IMR-90 (cell line): ENCODE data around the gene CHCHD1. TPM values are rescaled to one million over a fixed set of nuclear protein-coding genes. Genes with fewer than 3 reads are reported as not detected.
A peak's percentile ranks its signal among the peaks of the same experiment; 100 is the strongest.

Source experiments
- ATAC-seq: fragments of 200-7000 bp; cut with Tn5 transposase; 2 replicates; pipeline ENCODE4 v1.9.1; 2020; ENCODE audit warnings: low read depth, mild to moderate bottlenecking, moderate library complexity
- BruUV-seq: library from RNA; stranded (reverse); fragments of 400-500 nt; replicated peaks from 2 replicates; lab custom pipeline; 2021; lab: Mats Ljungman, UMichigan
- CTCF ChIA-PET: fragments of 300-600 bp; formaldehyde crosslinking; extraction: SDS; loops from one replicate; lab custom pipeline; 2021; ENCODE audit warnings: antibody characterized with exemption; lab: Yijun Ruan, JAX
- POLR2A ChIA-PET: fragments of 300-600 bp; sonication (Branson Sonifier 250); formaldehyde crosslinking; loops from one replicate; lab custom pipeline; 2022; ENCODE audit warnings: antibody characterized with exemption; ENCODE audit not compliant: unreplicated experiment; lab: Charles Lee
- DNase-seq: peaks from one replicate; pipeline ENCODE4 v3.0.0; 2013
- H2AFZ ChIP-seq: replicated peaks from 2 replicates; pipeline ENCODE3; 2013; ENCODE audit warnings: low read length, mild to moderate bottlenecking; ENCODE audit not compliant: poor library complexity
- H2AK5ac ChIP-seq: 2 replicates; pipeline ENCODE4 v1.6.1; 2013; ENCODE audit warnings: low read depth, low read length, inconsistent platforms
- H2AK9ac ChIP-seq: replicated peaks from 2 replicates; pipeline ENCODE3; 2013; ENCODE audit warnings: mild to moderate bottlenecking, low read depth, low read length, moderate library complexity; ENCODE audit not compliant: poor library complexity
- H2BK120ac ChIP-seq: 2 replicates; pipeline ENCODE4 v1.6.1; 2013; ENCODE audit warnings: low read depth, low read length, inconsistent platforms
- H2BK15ac ChIP-seq: 3 replicates; pipeline ENCODE4 v1.6.1; 2013; ENCODE audit warnings: low read depth, low read length, inconsistent platforms
- H2BK20ac ChIP-seq: 2 replicates; pipeline ENCODE4 v1.6.1; 2013; ENCODE audit warnings: low read depth, mild to moderate bottlenecking, inconsistent platforms, low read length, moderate library complexity
- H2BK5ac ChIP-seq: 2 replicates; pipeline ENCODE4 v1.6.1; 2013; ENCODE audit warnings: mild to moderate bottlenecking, low read depth, low read length, inconsistent platforms; ENCODE audit not compliant: poor library complexity, severe bottlenecking
- H3K14ac ChIP-seq: replicated peaks from 2 replicates; pipeline ENCODE4 v1.6.1; 2013; ENCODE audit warnings: low read depth, low read length, inconsistent platforms
- H3K18ac ChIP-seq: 2 replicates; pipeline ENCODE4 v1.6.1; 2013; ENCODE audit warnings: low read depth, low read length, control low read depth
- H3K23ac ChIP-seq: 2 replicates; pipeline ENCODE4 v1.6.1; 2013; ENCODE audit warnings: low read depth, low read length, inconsistent platforms
- H3K27ac ChIP-seq: 2 replicates; pipeline ENCODE4 v1.5.1; 2013; ENCODE audit warnings: mild to moderate bottlenecking, control low read depth, low read length; ENCODE audit not compliant: insufficient read depth
- H3K27me3 ChIP-seq: 2 replicates; pipeline ENCODE4 v1.6.1; 2013; ENCODE audit warnings: low read length; ENCODE audit not compliant: control insufficient read depth, insufficient read depth
- H3K36me3 ChIP-seq: 2 replicates; pipeline ENCODE4 v1.6.1; 2013; ENCODE audit warnings: low read length, mixed read lengths; ENCODE audit not compliant: control insufficient read depth, insufficient read depth
- H3K4ac ChIP-seq: 2 replicates; pipeline ENCODE4 v1.6.1; 2013; ENCODE audit warnings: low read depth, low read length, inconsistent platforms
- H3K4me1 ChIP-seq: 2 replicates; pipeline ENCODE4 v1.6.1; 2013; ENCODE audit warnings: low read length, mixed read lengths; ENCODE audit not compliant: control insufficient read depth, insufficient read depth
- H3K4me2 ChIP-seq: 2 replicates; pipeline ENCODE4 v1.6.1; 2013; ENCODE audit warnings: low read depth, mild to moderate bottlenecking, control low read depth, low read length, moderate library complexity
- H3K4me3 ChIP-seq: 2 replicates; pipeline ENCODE4 v1.5.1; 2013; ENCODE audit warnings: low read depth, mild to moderate bottlenecking, control low read depth, low read length, moderate library complexity; ENCODE audit not compliant: insufficient read depth
- H3K56ac ChIP-seq: 2 replicates; pipeline ENCODE4 v1.6.1; 2013; ENCODE audit warnings: low read length, inconsistent platforms; ENCODE audit not compliant: insufficient read depth; ENCODE audit errors: extremely low read depth
- H3K79me1 ChIP-seq, 2 experiments: 2 replicates each; pipeline ENCODE4 v1.6.1; 2013; ENCODE audit warnings: low read length in 2 of 2, inconsistent platforms in 1 of 2, low read depth in 1 of 2
- H3K9ac ChIP-seq: 2 replicates; pipeline ENCODE4 v1.6.1; 2013; ENCODE audit warnings: low read depth, low read length, control low read depth
- H3K9me1 ChIP-seq: 2 replicates; pipeline ENCODE4 v1.6.1; 2013; ENCODE audit warnings: low read length, inconsistent platforms; ENCODE audit not compliant: insufficient read depth
- H3K9me3 ChIP-seq: 2 replicates; pipeline ENCODE4 v1.6.1; 2013; ENCODE audit warnings: low read length; ENCODE audit not compliant: control insufficient read depth, insufficient read depth
- H4K20me1 ChIP-seq: 2 replicates; pipeline ENCODE4 v1.6.1; 2013; ENCODE audit warnings: low read length, inconsistent platforms; ENCODE audit not compliant: insufficient read depth
- H4K5ac ChIP-seq: 2 replicates; pipeline ENCODE4 v1.6.1; 2013; ENCODE audit warnings: mild to moderate bottlenecking, low read depth, low read length, control low read depth
- H4K8ac ChIP-seq, 2 experiments: 2 replicates each; pipeline ENCODE4 v1.6.1; 2013; ENCODE audit warnings: low read depth in 2 of 2, low read length in 2 of 2, control low read depth in 1 of 2, inconsistent platforms in 1 of 2
- H4K91ac ChIP-seq: 2 replicates; pipeline ENCODE4 v1.6.1; 2013; ENCODE audit warnings: low read depth, low read length, inconsistent platforms; ENCODE audit not compliant: insufficient read depth
- BHLHE40 ChIP-seq: fragments of 150-350 bp; IDR thresholded peaks from 2 replicates; pipeline ENCODE4 v1.6.1; 2016; ENCODE audit warnings: mild to moderate bottlenecking, low read depth, low read length
- CEBPB ChIP-seq: IDR thresholded peaks from 2 replicates; pipeline ENCODE4 v1.6.1; 2012; ENCODE audit warnings: low read depth, low read length, improper control_type of control experiment
- CHD1 ChIP-seq: IDR thresholded peaks from 2 replicates; pipeline ENCODE4 v1.6.1; 2012; ENCODE audit warnings: low read depth, low read length, improper control_type of control experiment
- CTCF ChIP-seq: conservative IDR thresholded peaks from 2 replicates; pipeline ENCODE4 v1.5.1; 2012; ENCODE audit warnings: mild to moderate bottlenecking, low read depth, low read length, improper control_type of control experiment
- ELK1 ChIP-seq: fragments of 150-350 bp; IDR thresholded peaks from 2 replicates; pipeline ENCODE4 v1.6.1; 2016; ENCODE audit warnings: low read depth, mild to moderate bottlenecking, low read length, moderate library complexity, borderline replicate concordance
- FOS ChIP-seq: fragments of 150-350 bp; IDR thresholded peaks from 2 replicates; pipeline ENCODE4 v1.6.1; 2016; ENCODE audit warnings: low read depth, low read length
- MAFK ChIP-seq: IDR thresholded peaks from 2 replicates; pipeline ENCODE4 v1.6.1; 2012; ENCODE audit warnings: low read depth, low read length, improper control_type of control experiment
- MAZ ChIP-seq: IDR thresholded peaks from 2 replicates; pipeline ENCODE4 v1.6.1; 2012; ENCODE audit warnings: low read depth, mild to moderate bottlenecking, low read length, improper control_type of control experiment, moderate library complexity, borderline replicate concordance
- MXI1 ChIP-seq: IDR thresholded peaks from 2 replicates; pipeline ENCODE4 v1.6.1; 2012; ENCODE audit warnings: low read depth, mild to moderate bottlenecking, low read length, moderate library complexity, borderline replicate concordance
- NFE2L2 ChIP-seq: fragments of 150-350 bp; IDR thresholded peaks from 2 replicates; pipeline ENCODE4 v1.6.1; 2016; ENCODE audit warnings: low read depth, mild to moderate bottlenecking, low read length
- POLR2A ChIP-seq: IDR thresholded peaks from 2 replicates; pipeline ENCODE4 v1.6.1; 2012; ENCODE audit warnings: mild to moderate bottlenecking, low read depth, low read length
- RAD21 ChIP-seq: IDR thresholded peaks from 2 replicates; pipeline ENCODE4 v1.6.1; 2012; ENCODE audit warnings: low read length, improper control_type of control experiment
- RCOR1 ChIP-seq: IDR thresholded peaks from 2 replicates; pipeline ENCODE4 v1.6.1; 2012; ENCODE audit warnings: mild to moderate bottlenecking, low read length, improper control_type of control experiment; ENCODE audit not compliant: insufficient replicate concordance
- RFX5 ChIP-seq: IDR thresholded peaks from 2 replicates; pipeline ENCODE4 v1.8.0; 2012; ENCODE audit warnings: low read depth, mild to moderate bottlenecking, low read length, moderate library complexity
- SMC3 ChIP-seq: fragments of 150-350 bp; IDR thresholded peaks from 2 replicates; pipeline ENCODE4 v1.6.1; 2016; ENCODE audit warnings: low read depth, mild to moderate bottlenecking, antibody characterized with exemption, low read length, moderate library complexity
- USF2 ChIP-seq: fragments of 150-350 bp; IDR thresholded peaks from 2 replicates; pipeline ENCODE4 v1.6.1; 2017; ENCODE audit warnings: mild to moderate bottlenecking, antibody characterized with exemption, low read length, low read depth
- WGBS, 2 experiments: methylation state at CpG; one replicate each; pipeline versions ENCODE4 v1.1.5 to v1.1.7; 2013; ENCODE audit warnings: missing lambda C conversion rate in 2 of 2; ENCODE audit not compliant: insufficient read length in 1 of 2; ENCODE audit errors: extremely low coverage in 2 of 2; 5-methylcytosine and 5-hydroxymethylcytosine counted together
- dilution Hi-C: fragments of 300-500 bp; cut with HindIII; formaldehyde crosslinking; loops from one replicate; pipeline ENCODE4 v1.14.3; 2018; ENCODE audit warnings: low sequenced_read_pairs; ENCODE audit not compliant: unreplicated experiment
- in situ Hi-C: fragments of 300-500 bp; cut with MboI; formaldehyde crosslinking; loops from 3 replicates; pipeline ENCODE4 v1.14.3; 2019; ENCODE audit warnings: low sequenced_read_pairs, inconsistent platforms, mixed read lengths
- intact Hi-C: fragments of 100-400 bp; cut with micrococcal nuclease; formaldehyde crosslinking; loops from 2 replicates; pipeline ENCODE4 v1.10.0; 2022
- polyA plus RNA-seq, 3 experiments: library from polyadenylated mRNA; depleted of rRNA; stranded (reverse); fragments of >200 nt; gene quantifications; 2 replicates each; pipeline ENCODE4 v1.2.3, GENCODE V29; 2012; ENCODE audit warnings: low replicate concordance in 1 of 3
- total RNA-seq: library from RNA; depleted of rRNA; stranded (reverse); fragments of >200 nt; gene quantifications from 2 replicates; pipeline ENCODE4 v1.2.3, GENCODE V29; 2012

Gene CHCHD1
- total and polyA plus RNA-seq, 2 of the 4 experiments (the other 2 are of a cell fraction) = 11.5 to 21.0 TPM

- peak overlapping the region; percentile 92 for H3K4me3 ChIP-seq
- H2BK20ac ChIP-seq = no peak overlapping the region
- H2BK5ac ChIP-seq = no peak overlapping the region
- ATAC-seq (no peak), DNase-seq (no peak)
- H3K56ac ChIP-seq = no peak overlapping the region
- dilution Hi-C loops (no loop called here), intact Hi-C loops (no loop called here), in situ Hi-C loops (no loop called here)
- peak overlapping the region; percentile 91; the same call in 1 of the 2 replicates for H3K9ac ChIP-seq
- H4K5ac ChIP-seq = no peak overlapping the region; the same call in 1 of the 2 replicates
- H3K4me1 ChIP-seq = peaks cover 5% of the 10 kb centered on the region; the same call in 1 of the 2 replicates
- no peak overlapping the region for H4K91ac ChIP-seq
- no peak overlapping the region for H2AK5ac ChIP-seq
- peak overlapping the region in 1 of 2 experiments; percentile 84; a peak in 2 of 4 replicates for H4K8ac ChIP-seq
- H2BK15ac ChIP-seq = no peak overlapping the region
- no TSS peak for BruUV-seq
- no peak overlapping the region for H2AFZ ChIP-seq
- no peak for TF ChIP-seq CTCF
- no peak for TF ChIP-seq POLR2A
- no peak for TF ChIP-seq RAD21
- TF ChIP-seq CEBPB = no peak
- TF ChIP-seq ELK1 = no peak
- TF ChIP-seq BHLHE40 = no peak
- no peak for TF ChIP-seq MAZ
- no peak for TF ChIP-seq CHD1
- no peak for TF ChIP-seq SMC3
- TF ChIP-seq RFX5 = no peak
- no peak for TF ChIP-seq MAFK
- no peak for TF ChIP-seq FOS
- TF ChIP-seq NFE2L2 = no peak
- TF ChIP-seq USF2 = no peak
- TF ChIP-seq RCOR1 = no peak
- no peak for TF ChIP-seq MXI1
- no CpG with 5 or more reads among the region's 2 CpGs for WGBS, 2 experiments
- peaks cover 7% of the 10 kb centered on the region for H3K36me3 ChIP-seq
- peaks cover 7% of the 10 kb centered on the region; the same call in 1 of the 2 replicates for H3K9me1 ChIP-seq
- ChIA-PET CTCF (no interaction called here), POLR2A (no interaction called here)
- no peaks in the 10 kb centered on the region for H3K27me3 ChIP-seq
- H3K79me1 ChIP-seq = peaks cover 18 to 59% of the 10 kb centered on the region in 2 experiments
- H2BK120ac ChIP-seq = no peak overlapping the region
- H3K14ac ChIP-seq = no peak overlapping the region
- H3K18ac ChIP-seq = no peak overlapping the region
- no peaks in the 10 kb centered on the region for H3K9me3 ChIP-seq
- peak overlapping the region; percentile 85; the same call in 1 of the 2 replicates for H3K23ac ChIP-seq
- peaks cover 19% of the 10 kb centered on the region for H4K20me1 ChIP-seq
- peak overlapping the region; percentile 97 for H3K4me2 ChIP-seq
- H3K4ac ChIP-seq = no peak overlapping the region
- no peak overlapping the region for H3K27ac ChIP-seq
- no peak overlapping the region for H2AK9ac ChIP-seq
These were observed 869 bp downstream of the CHCHD1 start for GRCh38 chr10:73782749-73783085.
